Liver (tissue), 9 donors: ENCODE data around the gene TIMM22. TPM values are rescaled to one million over a fixed set of nuclear protein-coding genes. Genes with fewer than 3 reads are reported as not detected.

ENCODE experiments used
- DNase-seq: peaks from one replicate; pipeline ENCODE4 v3.0.0-alpha.2; 2017; ENCODE audit warnings: low spot score
- H3K27ac ChIP-seq, 2 donors: one replicate each; pipeline ENCODE4 v1.7.0; 2013; ENCODE audit warnings: inconsistent platforms in 2 of 2, low read length in 2 of 2, control low read depth in 1 of 2, low read depth in 1 of 2, mild to moderate bottlenecking in 1 of 2
- H3K27me3 ChIP-seq, 4 donors: one replicate each; pipeline versions ENCODE4 v1.6.1 to v1.7.0; 2013; ENCODE audit warnings: low read length in 3 of 4, inconsistent platforms in 1 of 4, mild to moderate bottlenecking in 1 of 4, moderate library complexity in 1 of 4; ENCODE audit not compliant: control insufficient read depth in 4 of 4, insufficient read depth in 4 of 4
- H3K36me3 ChIP-seq, 4 donors: one replicate each; pipeline versions ENCODE4 v1.6.1 to v1.7.0; 2013; ENCODE audit warnings: low read length in 3 of 4, mild to moderate bottlenecking in 3 of 4, low read depth in 1 of 4, moderate library complexity in 1 of 4; ENCODE audit not compliant: control insufficient read depth in 4 of 4, insufficient read depth in 3 of 4
- H3K4me1 ChIP-seq, 4 donors: one replicate each; pipeline versions ENCODE4 v1.6.1 to v1.7.0; 2013; ENCODE audit warnings: low read length in 3 of 4, mild to moderate bottlenecking in 3 of 4, moderate library complexity in 1 of 4; ENCODE audit not compliant: control insufficient read depth in 4 of 4, insufficient read depth in 4 of 4
- H3K4me3 ChIP-seq, 3 donors: one replicate each; pipeline versions ENCODE4 v1.6.1 to v1.7.0; 2013; ENCODE audit warnings: low read length in 3 of 3, control low read depth in 1 of 3, low read depth in 1 of 3, mild to moderate bottlenecking in 1 of 3
- H3K9ac ChIP-seq, 2 donors: one replicate each; pipeline ENCODE4 v1.7.0; 2013; ENCODE audit warnings: low read length in 2 of 2, mild to moderate bottlenecking in 2 of 2, moderate library complexity in 2 of 2, control low read depth in 1 of 2, low read depth in 1 of 2
- H3K9me3 ChIP-seq, 4 donors: one replicate each; pipeline versions ENCODE4 v1.6.1 to v1.7.0; 2013; ENCODE audit warnings: low read length in 3 of 4; ENCODE audit not compliant: control insufficient read depth in 4 of 4
- EGR1 ChIP-seq, 2 donors: IDR thresholded peaks; 2 replicates each; pipeline ENCODE4 v1.6.1; 2016 to 2018; ENCODE audit warnings: antibody characterized with exemption in 2 of 2, low read depth in 2 of 2
- FOXA1 ChIP-seq: IDR thresholded peaks from 2 replicates; pipeline ENCODE4 v1.6.1; 2016; ENCODE audit warnings: antibody characterized with exemption
- FOXA2 ChIP-seq: IDR thresholded peaks from 2 replicates; pipeline ENCODE4 v1.6.1; 2016; ENCODE audit warnings: antibody characterized with exemption
- GABPA ChIP-seq, 2 donors: IDR thresholded peaks in 1 of 2; conservative IDR thresholded peaks in 1 of 2; 2 replicates each; pipeline ENCODE4 v1.6.1; 2016; ENCODE audit warnings: antibody characterized with exemption in 2 of 2, mild to moderate bottlenecking in 1 of 2, moderate library complexity in 1 of 2
- HNF4A ChIP-seq, 2 donors: conservative IDR thresholded peaks; 2 replicates each; pipeline ENCODE4 v1.6.1; 2016; ENCODE audit warnings: antibody characterized with exemption in 2 of 2, mild to moderate bottlenecking in 2 of 2
- HNF4G ChIP-seq: IDR thresholded peaks from 2 replicates; pipeline ENCODE4 v1.6.1; 2016; ENCODE audit warnings: antibody characterized with exemption
- JUND ChIP-seq, 2 donors: IDR thresholded peaks; 2 replicates each; pipeline ENCODE4 v1.6.1; 2016; ENCODE audit warnings: antibody characterized with exemption in 2 of 2
- NR2F2 ChIP-seq: IDR thresholded peaks from 2 replicates; pipeline ENCODE4 v1.6.1; 2016; ENCODE audit warnings: antibody characterized with exemption
- RAD21 ChIP-seq, 2 donors: IDR thresholded peaks; 2 replicates each; pipeline ENCODE4 v1.6.1; 2016; ENCODE audit warnings: antibody characterized with exemption in 2 of 2, mild to moderate bottlenecking in 2 of 2
- RXRA ChIP-seq, 2 donors: IDR thresholded peaks; 2 replicates each; pipeline ENCODE4 v1.6.1; 2017 to 2018; ENCODE audit warnings: antibody characterized with exemption in 2 of 2, mild to moderate bottlenecking in 1 of 2
- SP1 ChIP-seq: IDR thresholded peaks from 2 replicates; pipeline ENCODE4 v1.6.1; 2018; ENCODE audit warnings: antibody characterized with exemption, mild to moderate bottlenecking
- TAF1 ChIP-seq: conservative IDR thresholded peaks from 2 replicates; pipeline ENCODE4 v1.6.1; 2016; ENCODE audit warnings: antibody characterized with exemption, mild to moderate bottlenecking
- YY1 ChIP-seq: IDR thresholded peaks from 2 replicates; pipeline ENCODE4 v1.6.1; 2016; ENCODE audit warnings: antibody characterized with exemption, mild to moderate bottlenecking
- WGBS: extraction: QIAGEN DNeasy Blood & Tissue Kit; methylation state at CpG from one replicate; pipeline ENCODE4 v1.1.7; 2013; 5-methylcytosine and 5-hydroxymethylcytosine counted together
- polyA plus RNA-seq, 2 donors: library from polyadenylated mRNA; stranded (reverse) in 1 of 2; unstranded in 1 of 2; fragments of 200-250 nt in 1 of 2; fragments of >200 nt in 1 of 2; fragmentation: Nextera tagmentation in 1 of 2; extraction: Ambion mirVana in 1 of 2; gene quantifications; one replicate each; pipeline versions ENCODE4 v1.2.1 to v1.2.3, GENCODE V29; 2013 to 2015
- total RNA-seq, 2 donors: library from RNA; depleted of rRNA; stranded (reverse); fragments of >200 nt; gene quantifications; one replicate each; pipeline ENCODE4 v1.2.3, GENCODE V29; 2014
- TF ChIP-seq, protein P1 (sequence below): IDR thresholded peaks from 2 replicates; pipeline ENCODE4 v1.6.1; 2016; ENCODE audit warnings: antibody characterized with exemption
- TF ChIP-seq, protein P2 (sequence below): fragments of 150-350 bp; IDR thresholded peaks from 2 replicates; pipeline ENCODE4 v1.5.1; 2017; ENCODE audit warnings: improper control_type of control experiment, low read depth, low read length; ENCODE audit not compliant: missing input control
- TF ChIP-seq, protein P3 (sequence below): IDR thresholded peaks from 2 replicates; pipeline ENCODE4 v1.6.1; 2016; ENCODE audit warnings: antibody characterized with exemption
- TF ChIP-seq, protein P4 (sequence below): IDR thresholded peaks from 2 replicates; pipeline ENCODE4 v1.6.1; 2016; ENCODE audit warnings: antibody characterized with exemption
- TF ChIP-seq, protein P5 (sequence below): IDR thresholded peaks from 2 replicates; pipeline ENCODE4 v1.6.1; 2016; ENCODE audit warnings: antibody characterized with exemption, mild to moderate bottlenecking
- donor health status: healthy.
- donor health status: healthy.
- donor health status: healthy.
- donor health status: healthy.
- donor health status: healthy.

TIMM22 gene
- total and polyA plus RNA-seq, 4 donors = 4.4 to 5.0 (median 4.6) TPM

DNA sequence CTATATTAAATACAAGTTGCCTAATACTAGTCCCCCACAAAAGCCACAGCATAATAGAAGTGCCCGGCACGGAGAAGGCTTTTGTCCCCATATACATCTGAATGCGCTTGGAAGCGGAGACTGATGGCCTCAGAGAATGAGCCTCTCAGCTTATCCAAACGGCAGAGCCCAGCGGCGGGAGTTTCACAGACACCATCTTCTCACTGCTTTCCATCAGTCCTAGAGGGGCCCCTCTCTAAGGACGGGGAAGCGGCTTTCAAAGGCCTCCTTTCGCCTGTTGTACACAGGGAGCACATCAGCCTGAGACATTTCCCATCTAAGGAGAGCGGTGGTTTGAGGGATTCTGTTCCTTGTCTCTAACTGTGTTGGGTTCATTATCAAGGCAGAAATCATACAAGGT is 34.3 kb upstream of the TIMM22 start:
- Histone ChIP-seq H3K27me3 (no peaks in the 10 kb centered on the region), H3K9me3 (no peaks in the 10 kb centered on the region), H3K27ac (no peak overlapping the region), H3K4me1 (no peaks in the 10 kb centered on the region), H3K9ac (no peak overlapping the region), H3K36me3 (no peaks in the 10 kb centered on the region), H3K4me3 (no peak overlapping the region)
- WGBS = 83% methylated on average over 11 of the region's 11 CpGs
- no peak for TF ChIP-seq NR2F2
- no peak for TF ChIP-seq FOXA1
- no peak for TF ChIP-seq EGR1 (IDR thresholded peaks at IDR 0.05; ENCODE audit: low read depth in 2 of 2)
- TF ChIP-seq, protein P1, sequence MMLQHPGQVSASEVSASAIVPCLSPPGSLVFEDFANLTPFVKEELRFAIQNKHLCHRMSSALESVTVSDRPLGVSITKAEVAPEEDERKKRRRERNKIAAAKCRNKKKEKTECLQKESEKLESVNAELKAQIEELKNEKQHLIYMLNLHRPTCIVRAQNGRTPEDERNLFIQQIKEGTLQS = no peak
- TF ChIP-seq GABPA (IDR thresholded peaks at IDR 0.05 in 1 of 2, conservative IDR thresholded peaks at IDR 0.05 in 1 of 2) = no peak
- TF ChIP-seq, protein P2, sequence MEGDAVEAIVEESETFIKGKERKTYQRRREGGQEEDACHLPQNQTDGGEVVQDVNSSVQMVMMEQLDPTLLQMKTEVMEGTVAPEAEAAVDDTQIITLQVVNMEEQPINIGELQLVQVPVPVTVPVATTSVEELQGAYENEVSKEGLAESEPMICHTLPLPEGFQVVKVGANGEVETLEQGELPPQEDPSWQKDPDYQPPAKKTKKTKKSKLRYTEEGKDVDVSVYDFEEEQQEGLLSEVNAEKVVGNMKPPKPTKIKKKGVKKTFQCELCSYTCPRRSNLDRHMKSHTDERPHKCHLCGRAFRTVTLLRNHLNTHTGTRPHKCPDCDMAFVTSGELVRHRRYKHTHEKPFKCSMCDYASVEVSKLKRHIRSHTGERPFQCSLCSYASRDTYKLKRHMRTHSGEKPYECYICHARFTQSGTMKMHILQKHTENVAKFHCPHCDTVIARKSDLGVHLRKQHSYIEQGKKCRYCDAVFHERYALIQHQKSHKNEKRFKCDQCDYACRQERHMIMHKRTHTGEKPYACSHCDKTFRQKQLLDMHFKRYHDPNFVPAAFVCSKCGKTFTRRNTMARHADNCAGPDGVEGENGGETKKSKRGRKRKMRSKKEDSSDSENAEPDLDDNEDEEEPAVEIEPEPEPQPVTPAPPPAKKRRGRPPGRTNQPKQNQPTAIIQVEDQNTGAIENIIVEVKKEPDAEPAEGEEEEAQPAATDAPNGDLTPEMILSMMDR = no peak
- DNase-seq = no peak

DNA sequence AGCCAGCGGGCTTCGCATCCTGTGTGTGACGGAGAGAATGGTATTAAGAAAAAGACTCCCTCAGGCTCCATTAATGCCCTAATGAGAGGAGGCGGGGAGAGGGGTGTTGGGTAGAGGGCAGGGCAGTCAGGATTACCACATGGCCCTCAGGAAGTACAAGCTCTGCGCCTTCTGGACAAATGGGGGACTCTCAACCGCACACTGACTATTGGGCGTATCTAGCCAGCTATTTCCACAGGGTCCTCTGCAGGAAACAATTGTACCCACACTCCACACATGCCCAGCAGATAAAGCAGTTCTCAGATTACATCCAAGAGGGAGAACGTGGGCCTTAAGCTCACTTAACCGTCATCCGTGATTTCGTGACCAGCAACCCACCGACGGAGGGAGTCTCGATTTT is 32.1 kb upstream of the TIMM22 start:
- H3K36me3 ChIP-seq = no peaks in the 10 kb centered on the region
- TF ChIP-seq NR2F2 (no peak), GABPA (IDR thresholded peaks at IDR 0.05 in 1 of 2, conservative IDR thresholded peaks at IDR 0.05 in 1 of 2) (no peak), HNF4A (conservative IDR thresholded peaks at IDR 0.05) (no peak), RAD21 (IDR thresholded peaks at IDR 0.05) (no peak), EGR1 (IDR thresholded peaks at IDR 0.05; ENCODE audit: low read depth in 2 of 2) (no peak), HNF4G (no peak), YY1 (no peak), RXRA (IDR thresholded peaks at IDR 0.05) (no peak), FOXA2 (no peak), FOXA1 (no peak), JUND (IDR thresholded peaks at IDR 0.05) (no peak), SP1 (no peak), TAF1 (no peak)
- TF ChIP-seq, protein P3, sequence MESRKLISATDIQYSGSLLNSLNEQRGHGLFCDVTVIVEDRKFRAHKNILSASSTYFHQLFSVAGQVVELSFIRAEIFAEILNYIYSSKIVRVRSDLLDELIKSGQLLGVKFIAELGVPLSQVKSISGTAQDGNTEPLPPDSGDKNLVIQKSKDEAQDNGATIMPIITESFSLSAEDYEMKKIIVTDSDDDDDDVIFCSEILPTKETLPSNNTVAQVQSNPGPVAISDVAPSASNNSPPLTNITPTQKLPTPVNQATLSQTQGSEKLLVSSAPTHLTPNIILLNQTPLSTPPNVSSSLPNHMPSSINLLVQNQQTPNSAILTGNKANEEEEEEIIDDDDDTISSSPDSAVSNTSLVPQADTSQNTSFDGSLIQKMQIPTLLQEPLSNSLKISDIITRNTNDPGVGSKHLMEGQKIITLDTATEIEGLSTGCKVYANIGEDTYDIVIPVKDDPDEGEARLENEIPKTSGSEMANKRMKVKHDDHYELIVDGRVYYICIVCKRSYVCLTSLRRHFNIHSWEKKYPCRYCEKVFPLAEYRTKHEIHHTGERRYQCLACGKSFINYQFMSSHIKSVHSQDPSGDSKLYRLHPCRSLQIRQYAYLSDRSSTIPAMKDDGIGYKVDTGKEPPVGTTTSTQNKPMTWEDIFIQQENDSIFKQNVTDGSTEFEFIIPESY = no peak
- TF ChIP-seq, protein P4, sequence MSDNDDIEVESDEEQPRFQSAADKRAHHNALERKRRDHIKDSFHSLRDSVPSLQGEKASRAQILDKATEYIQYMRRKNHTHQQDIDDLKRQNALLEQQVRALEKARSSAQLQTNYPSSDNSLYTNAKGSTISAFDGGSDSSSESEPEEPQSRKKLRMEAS = no peak
- TF ChIP-seq, protein P5, sequence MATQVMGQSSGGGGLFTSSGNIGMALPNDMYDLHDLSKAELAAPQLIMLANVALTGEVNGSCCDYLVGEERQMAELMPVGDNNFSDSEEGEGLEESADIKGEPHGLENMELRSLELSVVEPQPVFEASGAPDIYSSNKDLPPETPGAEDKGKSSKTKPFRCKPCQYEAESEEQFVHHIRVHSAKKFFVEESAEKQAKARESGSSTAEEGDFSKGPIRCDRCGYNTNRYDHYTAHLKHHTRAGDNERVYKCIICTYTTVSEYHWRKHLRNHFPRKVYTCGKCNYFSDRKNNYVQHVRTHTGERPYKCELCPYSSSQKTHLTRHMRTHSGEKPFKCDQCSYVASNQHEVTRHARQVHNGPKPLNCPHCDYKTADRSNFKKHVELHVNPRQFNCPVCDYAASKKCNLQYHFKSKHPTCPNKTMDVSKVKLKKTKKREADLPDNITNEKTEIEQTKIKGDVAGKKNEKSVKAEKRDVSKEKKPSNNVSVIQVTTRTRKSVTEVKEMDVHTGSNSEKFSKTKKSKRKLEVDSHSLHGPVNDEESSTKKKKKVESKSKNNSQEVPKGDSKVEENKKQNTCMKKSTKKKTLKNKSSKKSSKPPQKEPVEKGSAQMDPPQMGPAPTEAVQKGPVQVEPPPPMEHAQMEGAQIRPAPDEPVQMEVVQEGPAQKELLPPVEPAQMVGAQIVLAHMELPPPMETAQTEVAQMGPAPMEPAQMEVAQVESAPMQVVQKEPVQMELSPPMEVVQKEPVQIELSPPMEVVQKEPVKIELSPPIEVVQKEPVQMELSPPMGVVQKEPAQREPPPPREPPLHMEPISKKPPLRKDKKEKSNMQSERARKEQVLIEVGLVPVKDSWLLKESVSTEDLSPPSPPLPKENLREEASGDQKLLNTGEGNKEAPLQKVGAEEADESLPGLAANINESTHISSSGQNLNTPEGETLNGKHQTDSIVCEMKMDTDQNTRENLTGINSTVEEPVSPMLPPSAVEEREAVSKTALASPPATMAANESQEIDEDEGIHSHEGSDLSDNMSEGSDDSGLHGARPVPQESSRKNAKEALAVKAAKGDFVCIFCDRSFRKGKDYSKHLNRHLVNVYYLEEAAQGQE = no peak
- TF ChIP-seq, protein P1 = no peak
- TF ChIP-seq, protein P2 = no peak
- H3K9me3 ChIP-seq = no peaks in the 10 kb centered on the region
- no peak overlapping the region for H3K9ac ChIP-seq
- no peak overlapping the region for H3K4me3 ChIP-seq
- no peak for DNase-seq
- no peaks in the 10 kb centered on the region for H3K27me3 ChIP-seq
- 79% methylated on average over 14 of the region's 14 CpGs for WGBS
- H3K4me1 ChIP-seq = no peaks in the 10 kb centered on the region
- no peak overlapping the region for H3K27ac ChIP-seq
